NCI-H82 (cell line): ENCODE measurements around the gene C1orf159.
"Not testable (repeated sequence)": the region's sequence is repeated elsewhere in the genome, so short reads cannot be mapped to it uniquely, and the experiment has no call there.

Experiments
- DNase-seq: peaks from one replicate; lab custom pipeline; 2025; lab: John Stamatoyannopoulos, UW

C1orf159 gene

GRCh38 chr1:1081311-1082238 lies 34.3 kb downstream of the C1orf159 start:
- DNase-seq = no peak

DNA sequence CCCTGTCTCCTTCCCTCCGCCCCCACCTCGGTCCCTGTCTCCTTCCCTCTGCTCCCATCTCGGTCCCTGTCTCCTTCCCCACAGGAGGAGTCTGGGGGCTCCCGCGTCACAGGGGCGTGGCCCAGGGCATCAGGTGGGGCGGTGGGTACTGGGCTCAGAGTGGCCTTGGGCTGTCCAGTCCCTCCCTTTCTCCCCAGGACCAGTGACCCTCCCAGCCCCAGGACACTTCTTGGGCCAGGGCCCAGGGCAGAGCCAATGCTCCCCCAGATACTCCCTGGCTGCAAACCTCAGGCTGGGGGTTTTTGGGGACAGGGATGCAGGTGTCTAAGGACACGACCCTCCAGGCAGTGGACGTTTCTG lies 35.0 kb downstream of the C1orf159 start:
- DNase-seq = no peak

DNA sequence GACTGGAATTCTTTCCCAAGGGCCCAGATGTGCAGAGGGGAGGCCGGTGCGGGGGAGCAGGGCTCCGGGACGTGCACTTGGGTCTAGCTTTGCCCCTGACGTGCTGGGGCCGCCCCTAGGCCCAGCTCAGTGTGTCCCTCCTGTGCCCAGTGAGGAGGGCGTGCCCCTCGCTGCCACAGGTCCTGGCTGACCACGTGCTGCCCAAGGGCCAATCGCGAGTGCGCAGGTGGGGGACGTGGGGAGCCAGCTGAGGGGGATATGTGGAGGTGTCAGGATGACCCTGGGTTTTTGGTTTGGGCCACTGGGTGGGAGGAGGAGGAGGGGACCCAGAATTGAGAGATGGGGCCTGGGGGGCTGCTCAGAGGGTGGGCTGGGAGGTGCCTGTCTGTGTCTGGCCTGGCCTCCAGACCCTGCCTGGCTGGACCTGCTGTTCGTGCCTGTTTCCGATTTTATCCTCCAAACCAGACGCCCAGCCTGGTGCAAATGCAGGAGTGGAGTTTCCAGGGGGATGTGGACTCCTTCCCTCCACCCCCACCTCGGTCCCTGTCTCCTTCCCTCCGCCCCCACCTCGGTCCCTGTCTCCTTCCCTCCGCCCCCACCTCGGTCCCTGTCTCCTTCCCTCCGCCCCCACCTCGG lies 35.6 kb downstream of the C1orf159 start:
- DNase-seq = peak; percentile 78

DNA sequence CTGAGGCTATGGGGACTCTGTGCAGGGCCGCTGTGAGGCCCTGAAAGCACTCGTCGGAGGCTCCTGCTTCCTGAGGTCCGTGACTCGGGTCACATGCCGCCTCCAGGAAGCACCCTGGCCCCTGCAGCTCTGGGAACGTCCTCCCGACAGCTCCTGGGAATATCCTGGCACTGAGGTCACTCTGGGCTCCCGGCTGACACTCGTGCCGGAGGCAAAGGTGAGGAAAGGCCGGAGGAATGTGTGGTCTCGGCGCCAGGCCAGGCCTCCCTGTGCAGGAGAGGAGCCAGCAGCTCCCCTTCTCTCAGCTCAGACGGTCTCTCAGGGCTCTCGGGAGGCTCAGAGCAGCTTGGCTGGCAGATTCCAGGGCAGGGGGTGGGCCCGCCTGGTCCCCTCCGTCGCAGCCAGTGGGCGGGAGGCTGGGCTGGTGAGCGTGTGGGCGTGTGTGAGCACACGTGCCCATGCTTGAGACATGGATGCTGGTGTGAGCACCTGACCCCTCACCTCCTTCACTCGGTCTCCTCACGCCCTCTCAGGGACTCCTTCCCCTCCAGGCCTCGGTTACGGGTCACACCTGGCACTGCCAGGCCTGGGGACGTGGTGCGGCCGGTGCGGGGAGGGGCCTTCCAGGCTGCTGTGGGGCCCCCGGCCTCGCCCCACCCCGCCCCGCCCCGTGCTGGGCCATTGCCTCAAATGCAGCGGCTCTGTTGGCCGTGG lies 36.3 kb downstream of the C1orf159 start:
- DNase-seq = peak; percentile 75

GRCh38 chr1:1077396-1077795 lies 38.5 kb downstream of the C1orf159 start:
- not testable (repeated sequence) for DNase-seq

DNA sequence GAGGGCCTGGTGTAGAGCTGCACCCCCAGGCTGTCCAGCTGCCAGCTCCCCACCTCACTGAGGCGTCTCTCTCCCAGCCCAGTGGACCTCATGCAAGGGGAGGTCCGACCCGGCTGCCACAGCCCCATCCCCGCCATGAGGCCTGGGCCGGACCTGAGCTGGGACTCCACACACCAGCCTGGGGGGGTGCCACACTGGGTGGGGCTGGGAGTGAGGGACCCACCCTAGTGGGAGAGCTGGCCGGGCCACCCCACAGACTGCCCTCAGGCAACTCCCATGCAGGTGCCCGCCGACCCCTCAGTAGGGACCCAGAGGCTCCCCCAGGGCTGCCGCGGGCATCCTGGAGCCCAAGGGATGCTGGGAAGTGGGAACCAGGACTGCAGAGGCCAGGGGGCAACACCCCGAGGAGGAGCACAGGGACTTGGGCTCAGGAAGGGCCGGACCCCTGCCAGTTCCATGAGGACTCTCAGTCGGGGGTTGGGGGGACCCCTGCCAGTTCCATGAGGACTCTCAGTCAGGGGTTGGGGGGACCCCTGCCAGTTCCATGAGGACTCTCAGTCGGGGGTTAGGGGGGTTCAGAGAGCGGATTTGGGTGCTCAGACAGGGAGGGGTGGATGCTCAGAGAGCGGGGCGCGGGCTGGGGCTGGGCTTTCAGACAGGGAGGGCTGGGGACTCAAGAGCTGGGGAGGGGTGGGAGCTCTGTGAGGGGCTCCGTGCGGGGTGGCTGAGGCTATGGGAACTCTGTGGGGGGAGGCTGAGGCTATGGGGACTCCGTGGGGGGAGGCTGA lies 40.5 kb downstream of the C1orf159 start:
- no peak for DNase-seq

DNA sequence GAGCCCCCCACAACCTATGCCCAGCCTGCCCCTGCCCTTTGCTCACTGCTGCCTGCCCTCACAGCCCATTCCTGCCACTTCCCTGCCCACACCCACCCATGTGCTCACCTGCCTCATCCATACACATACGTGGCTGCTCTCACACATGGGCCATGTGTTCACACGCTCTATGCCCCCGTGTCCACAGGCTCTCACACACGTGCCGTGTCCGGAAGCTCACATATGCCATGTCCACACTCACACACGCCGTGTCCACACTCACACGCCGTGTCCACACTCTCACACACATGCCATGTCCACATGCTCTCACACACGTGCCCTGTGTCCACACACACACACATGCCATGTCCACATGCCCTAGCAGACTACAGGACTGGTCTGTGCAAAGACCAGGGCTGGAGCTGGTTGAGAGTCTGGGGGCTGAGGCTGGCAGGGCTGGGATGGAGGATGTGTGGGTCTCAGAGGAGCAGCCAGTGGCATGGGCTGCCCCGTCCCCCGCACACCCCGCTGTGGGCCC lies 41.2 kb downstream of the C1orf159 start:
- DNase-seq = no peak

DNA sequence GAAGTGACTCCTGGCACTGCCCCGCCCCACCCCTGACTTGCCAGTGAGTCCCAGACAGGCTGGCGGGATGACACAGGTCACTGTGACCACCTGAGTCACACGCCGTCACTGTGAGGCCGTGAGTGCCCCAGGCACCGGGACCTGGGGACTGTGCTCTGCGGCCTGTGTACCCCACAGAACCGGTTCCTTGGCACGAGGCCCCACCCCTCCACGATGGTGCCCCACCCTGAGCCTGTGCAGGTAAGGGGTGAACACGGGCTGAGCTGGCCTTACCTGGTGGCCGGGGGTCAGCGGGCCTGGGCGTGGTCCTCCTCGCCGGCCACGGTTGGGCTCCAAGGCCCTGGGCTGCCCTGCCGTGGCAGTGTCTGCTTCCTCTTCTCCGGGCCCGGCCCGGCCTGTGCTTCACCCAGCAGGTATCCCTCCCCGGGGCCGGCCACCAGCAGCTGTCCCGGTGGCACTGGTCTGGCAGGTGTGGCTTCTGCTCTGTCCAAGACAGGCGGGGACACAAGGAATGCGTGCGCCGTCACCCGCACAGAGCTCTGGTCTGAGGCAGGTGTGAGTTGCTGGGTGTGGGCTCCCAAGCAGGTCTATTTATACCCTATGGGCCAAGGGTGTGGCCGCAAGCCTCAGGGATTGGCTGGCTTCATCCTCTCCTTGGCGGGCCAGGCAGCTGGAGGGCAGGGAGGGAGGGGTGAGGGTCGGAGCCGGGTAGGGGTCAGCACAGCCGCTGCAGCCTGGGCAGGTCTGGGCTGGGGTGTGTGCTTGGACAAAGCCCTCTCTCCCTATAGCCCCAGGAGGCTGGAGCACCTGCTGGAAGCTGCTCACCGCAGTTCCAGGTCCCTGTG lies 41.9 kb downstream of the C1orf159 start, which contains the start of gene RNF223:
Gene RNF223, minus strand, starts transcription at position 564 of the 845 bp plus-strand sequence. CDS start 1,740 bp downstream, outside the sequence.
- no peak for DNase-seq

GRCh38 chr1:1072849-1073742 lies 42.8 kb downstream of the C1orf159 start:
- DNase-seq = no peak

DNA sequence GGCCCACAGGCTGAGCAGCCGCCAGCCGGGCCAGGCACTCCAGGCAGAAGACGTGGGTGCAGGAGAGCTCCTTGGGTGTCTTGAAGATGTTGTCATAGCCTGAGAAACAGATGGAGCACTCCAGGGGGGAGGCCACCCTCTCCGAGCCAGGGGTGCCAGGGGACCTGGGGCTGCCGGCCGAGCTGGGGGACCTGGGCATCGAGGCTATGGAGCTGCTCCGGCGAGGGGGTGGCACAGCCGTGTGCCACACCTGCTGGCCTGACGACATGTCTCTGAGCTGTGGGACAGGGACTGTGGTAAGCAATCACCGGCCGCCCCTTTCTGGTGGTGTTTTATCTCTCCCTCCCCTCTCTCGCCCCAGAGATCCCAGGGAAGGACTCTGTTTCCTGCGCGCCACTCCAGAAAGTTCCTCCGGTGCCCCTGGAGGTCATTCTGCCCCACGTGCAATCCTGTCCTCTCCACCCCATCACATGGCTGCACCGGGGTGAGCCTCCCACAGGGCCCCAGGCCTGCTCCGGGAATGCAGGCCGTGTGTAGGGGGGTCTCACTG lies 43.5 kb downstream of the C1orf159 start:
- no peak for DNase-seq

GRCh38 chr1:1071486-1072298 lies 44.2 kb downstream of the C1orf159 start:
- no peak for DNase-seq

DNA sequence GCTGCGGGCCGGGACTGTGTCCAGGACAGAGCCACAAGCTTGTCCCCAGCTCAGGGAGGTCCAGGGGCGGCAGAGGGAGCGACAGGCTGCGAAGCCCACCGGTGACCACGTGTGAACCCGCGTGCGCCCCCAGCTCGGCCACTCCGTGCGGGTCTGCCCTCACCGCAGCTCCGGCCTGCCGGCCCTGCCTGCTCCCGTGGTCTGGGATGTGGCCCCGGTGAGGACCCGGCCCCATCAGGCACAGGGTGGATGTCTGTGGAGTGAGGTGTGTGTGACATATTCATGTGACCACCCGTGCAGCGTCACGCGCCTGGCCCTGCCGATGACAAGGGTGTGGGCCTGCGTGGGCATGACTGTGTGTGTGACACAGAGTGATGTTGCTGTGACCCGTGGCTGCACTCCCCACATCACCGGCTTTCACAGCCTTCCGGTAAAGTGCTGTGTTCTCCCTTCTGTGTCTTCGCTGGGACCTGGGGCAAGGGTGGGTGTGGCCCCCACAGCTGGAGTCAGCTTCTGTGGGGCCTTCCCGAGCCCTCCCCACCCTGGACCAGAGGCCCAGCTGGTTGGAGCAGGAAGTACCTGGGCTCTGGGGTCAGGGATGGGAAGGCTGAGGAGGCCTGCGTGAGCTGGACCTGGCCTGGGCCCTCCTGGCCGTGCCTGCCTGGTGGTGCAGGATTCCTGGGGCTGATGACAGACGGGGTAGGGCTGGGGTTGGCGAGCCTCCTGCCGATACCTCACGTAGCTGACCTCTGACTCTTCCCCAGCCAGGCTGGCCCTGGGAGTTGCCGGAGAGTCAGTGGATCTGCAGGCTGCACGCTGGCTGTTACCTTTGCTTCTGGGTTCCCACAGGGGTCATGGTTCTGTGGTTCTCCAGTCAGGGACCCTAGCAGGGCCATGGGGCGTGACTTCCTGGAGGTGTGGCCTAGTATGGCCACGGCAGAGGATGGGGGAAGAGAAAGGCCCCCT lies 45.9 kb downstream of the C1orf159 start:
- DNase-seq = peak; percentile 35

GRCh38 chr1:1069056-1069710 lies 46.7 kb downstream of the C1orf159 start:
- peak; percentile 83 for DNase-seq

GRCh38 chr1:1068517-1069055 lies 47.3 kb downstream of the C1orf159 start:
- DNase-seq = no peak

GRCh38 chr1:1067860-1068516 lies 47.9 kb downstream of the C1orf159 start:
- DNase-seq = no peak
